Psoas muscle (tissue), 8 donors: ENCODE data around the gene KCTD21. TPM values are rescaled to one million over a fixed set of nuclear protein-coding genes. Genes with fewer than 3 reads are reported as not detected.

ENCODE experiments used
- ATAC-seq, 4 donors: fragments of 200-7000 bp; cut with Tn5 transposase; one replicate each; pipeline ENCODE4 v1.9.1; 2020; ENCODE audit warnings: moderate library complexity in 3 of 4, mild to moderate bottlenecking in 2 of 4
- DNase-seq, 2 donors: peaks; one replicate each; pipeline ENCODE4 v3.0.0-alpha.2; 2020
- H3K27ac ChIP-seq: fragments of 200-600 bp; one replicate; pipeline ENCODE4 v1.8.0; 2022
- H3K27me3 ChIP-seq, 3 donors: fragments of 200-600 bp in 1 of 3; one replicate each; pipeline versions ENCODE4 v1.6.1 to v1.8.0; 2013 to 2022; ENCODE audit warnings: low read length in 2 of 3, mild to moderate bottlenecking in 2 of 3, moderate library complexity in 1 of 3; ENCODE audit not compliant: insufficient read depth in 3 of 3
- H3K36me3 ChIP-seq, 2 donors: fragments of 200-600 bp in 1 of 2; one replicate each; pipeline versions ENCODE4 v1.6.1 to v1.8.0; 2013 to 2022; ENCODE audit warnings: low read depth in 1 of 2, mild to moderate bottlenecking in 1 of 2, moderate library complexity in 1 of 2; ENCODE audit not compliant: insufficient read depth in 1 of 2
- H3K4me1 ChIP-seq: fragments of 200-600 bp; one replicate; pipeline ENCODE4 v1.8.0; 2022
- H3K4me3 ChIP-seq: fragments of 200-600 bp; one replicate; pipeline ENCODE4 v1.8.0; 2022; ENCODE audit warnings: mild to moderate bottlenecking
- H3K9me3 ChIP-seq: fragments of 200-600 bp; one replicate; pipeline ENCODE4 v1.8.0; 2022
- CTCF ChIP-seq: fragments of 200-600 bp; IDR thresholded peaks from one replicate; pipeline ENCODE4 v1.8.0; 2022; ENCODE audit warnings: antibody characterized with exemption
- WGBS, 3 donors: extraction: QIAGEN DNeasy Blood & Tissue Kit; methylation state at CpG; one replicate each; pipeline versions ENCODE4 v1.1.6 to v1.1.7; 2013; 5-methylcytosine and 5-hydroxymethylcytosine counted together
- intact Hi-C, 2 donors: fragments of 100-400 bp; cut with DNase I; formaldehyde crosslinking; loops; one replicate each; pipeline versions ENCODE4 v1.11.0 to v1.14.2; 2022
- polyA plus RNA-seq, 3 donors: library from polyadenylated mRNA; stranded (reverse); fragments of 200-250 nt; gene quantifications; one replicate each; pipeline ENCODE4 v1.2.3, GENCODE V29; 2013
- total RNA-seq, 4 donors: library from RNA; stranded (reverse); fragmentation: NEBNext Ultra II Directional in 2 of 4; extraction: Animal tissue kit (Norgen Biotek cat#: 25700) in 2 of 4; gene quantifications; one replicate each; pipeline versions ENCODE4 v1.2.1 to v1.2.4, GENCODE V29; 2021 to 2023
- donor health status: healthy with polysubstance abuse.
- donor health status: DM: no; HTN: no; CAD: no; lungs with moderate emphysema.
- donor health status: Bipolar disorder and iron deficiency.
- donor health status: healthy.
- donor health status: DM: yes; HTN: yes; CAD: no.
- donor health status: DM: no; HTN: no; CAD: no.
- donor health status: DM: no; HTN: no; CAD: no.
- donor health status: DM: yes; HTN: yes; CAD: no.

KCTD21 gene
- total and polyA plus RNA-seq, 7 donors = 4.7 to 10.3 (median 5.6) TPM

- H3K9me3 ChIP-seq = no peaks in the 10 kb centered on the region
- no peak overlapping the region for H3K4me3 ChIP-seq
- TF ChIP-seq CTCF = no peak
- H3K27ac ChIP-seq = no peak overlapping the region
- DNase-seq (no peak), ATAC-seq (no peak)
- no peaks in the 10 kb centered on the region for H3K27me3 ChIP-seq
- peaks cover 8% of the 10 kb centered on the region for H3K4me1 ChIP-seq
- H3K36me3 ChIP-seq = peaks cover 0 to 28% of the 10 kb centered on the region in 2 donors
- 83 to 86% (median 84%) methylated on average over 11 of the region's 11 CpGs for WGBS, 3 donors
- intact Hi-C loops = no loop called here
Observed at GRCh38 chr11:78207532-78208256, 19.3 kb upstream of the KCTD21 start.

GRCh38 chr11:78205691-78206090 lies 17.3 kb upstream of the KCTD21 start:
- DNase-seq = no peak
- peaks cover 8% of the 10 kb centered on the region for H3K4me1 ChIP-seq
- H3K27me3 ChIP-seq = no peaks in the 10 kb centered on the region
- H3K4me3 ChIP-seq = no peak overlapping the region
- no peak for ATAC-seq
- peaks cover 0 to 28% of the 10 kb centered on the region in 2 donors for H3K36me3 ChIP-seq
- H3K9me3 ChIP-seq = no peaks in the 10 kb centered on the region
- WGBS, 3 donors = 75 to 81% (median 78%) methylated on average over 7 of the region's 7 CpGs
- intact Hi-C loops = no loop called here
- no peak for TF ChIP-seq CTCF
- no peak overlapping the region for H3K27ac ChIP-seq

GRCh38 chr11:78205256-78205655 lies 16.8 kb upstream of the KCTD21 start:
- intact Hi-C loops = no loop called here
- DNase-seq = no peak
- no peak overlapping the region for H3K27ac ChIP-seq
- no peak for TF ChIP-seq CTCF
- H3K36me3 ChIP-seq = peaks cover 0 to 25% of the 10 kb centered on the region in 2 donors
- H3K4me1 ChIP-seq = peaks cover 8% of the 10 kb centered on the region
- H3K9me3 ChIP-seq = no peaks in the 10 kb centered on the region
- ATAC-seq = no peak
- H3K4me3 ChIP-seq = no peak overlapping the region
- H3K27me3 ChIP-seq = no peaks in the 10 kb centered on the region
- 94 to 96% (median 95%) methylated on average over 4 of the region's 4 CpGs for WGBS, 3 donors

GRCh38 chr11:78203184-78203583 lies 14.8 kb upstream of the KCTD21 start:
- Histone ChIP-seq H3K27ac (no peak overlapping the region), H3K36me3 (peaks cover 0 to 25% of the 10 kb centered on the region in 2 donors), H3K4me3 (no peak overlapping the region), H3K9me3 (no peaks in the 10 kb centered on the region), H3K27me3 (no peaks in the 10 kb centered on the region), H3K4me1 (peaks cover 1% of the 10 kb centered on the region)
- no peak for ATAC-seq
- no peak for TF ChIP-seq CTCF
- no peak for DNase-seq
- 89 to 91% (median 91%) methylated on average over 10 of the region's 10 CpGs for WGBS, 3 donors
- intact Hi-C loops = no loop called here

- no peak for DNase-seq
- TF ChIP-seq CTCF = no peak
- Histone ChIP-seq H3K9me3 (no peaks in the 10 kb centered on the region), H3K4me3 (no peak overlapping the region), H3K27ac (no peak overlapping the region), H3K4me1 (no peaks in the 10 kb centered on the region), H3K27me3 (no peaks in the 10 kb centered on the region), H3K36me3 (peaks cover 0 to 29% of the 10 kb centered on the region in 2 donors)
- intact Hi-C loops = no loop called here
- 57 to 78% (median 78%) methylated on average over 3 of the region's 3 CpGs for WGBS, 3 donors
- no peak for ATAC-seq
Observed at GRCh38 chr11:78202733-78203167, 14.3 kb upstream of the KCTD21 start.
